Dermis blood vessel endothelial cell (primary cell): ENCODE results near the gene SLC26A9. TPM values are rescaled to one million over a fixed set of nuclear protein-coding genes. Genes with fewer than 3 reads are reported as not detected.

ENCODE experiments used
- DNase-seq: peaks from one replicate; pipeline ENCODE4 v3.0.0; 2010
- total RNA-seq: library from RNA; depleted of rRNA; stranded (reverse); fragments of >200 nt; gene quantifications from 2 replicates; pipeline ENCODE4 v1.2.3, GENCODE V29; 2014

SLC26A9 gene
- total RNA-seq, 1 donor from 2014 or later, result not detected

GRCh38 chr1:205945069-205945468, 1.8 kb upstream of the SLC26A9 start:
- DNase-seq, result no peak

GRCh38 chr1:205944525-205944924, 1.3 kb upstream of the SLC26A9 start:
- no peak for DNase-seq

DNA sequence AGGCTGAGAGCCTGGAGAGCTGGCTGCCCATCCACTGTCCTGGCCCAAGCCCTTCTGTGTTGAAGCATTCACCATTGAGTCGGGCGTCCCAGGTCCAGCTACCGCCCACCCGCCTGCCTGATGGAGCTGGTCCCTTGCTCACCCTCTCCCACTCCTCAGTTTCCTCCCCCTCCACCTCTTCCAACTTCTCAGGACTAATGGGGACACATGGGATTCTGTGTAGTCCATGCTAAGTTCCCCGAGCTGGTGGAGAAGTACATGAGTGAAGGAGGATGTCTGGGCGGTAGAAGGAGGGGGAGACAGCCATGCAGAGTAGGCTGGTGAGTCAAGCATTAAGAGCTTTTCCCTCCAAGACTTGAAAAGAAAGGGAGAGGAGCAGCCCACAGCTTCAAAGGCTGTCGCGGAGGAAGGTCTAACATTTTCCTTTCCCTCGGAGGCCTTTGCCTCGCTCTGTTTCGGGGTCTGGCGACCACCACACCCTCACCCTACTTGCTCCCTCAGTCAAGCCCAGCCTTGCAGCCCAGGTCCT, 561 bp downstream of the SLC26A9 start:
- no peak for DNase-seq

- no peak for DNase-seq
Measured at GRCh38 chr1:205940710-205941109, 2.5 kb downstream of the SLC26A9 start.

DNA sequence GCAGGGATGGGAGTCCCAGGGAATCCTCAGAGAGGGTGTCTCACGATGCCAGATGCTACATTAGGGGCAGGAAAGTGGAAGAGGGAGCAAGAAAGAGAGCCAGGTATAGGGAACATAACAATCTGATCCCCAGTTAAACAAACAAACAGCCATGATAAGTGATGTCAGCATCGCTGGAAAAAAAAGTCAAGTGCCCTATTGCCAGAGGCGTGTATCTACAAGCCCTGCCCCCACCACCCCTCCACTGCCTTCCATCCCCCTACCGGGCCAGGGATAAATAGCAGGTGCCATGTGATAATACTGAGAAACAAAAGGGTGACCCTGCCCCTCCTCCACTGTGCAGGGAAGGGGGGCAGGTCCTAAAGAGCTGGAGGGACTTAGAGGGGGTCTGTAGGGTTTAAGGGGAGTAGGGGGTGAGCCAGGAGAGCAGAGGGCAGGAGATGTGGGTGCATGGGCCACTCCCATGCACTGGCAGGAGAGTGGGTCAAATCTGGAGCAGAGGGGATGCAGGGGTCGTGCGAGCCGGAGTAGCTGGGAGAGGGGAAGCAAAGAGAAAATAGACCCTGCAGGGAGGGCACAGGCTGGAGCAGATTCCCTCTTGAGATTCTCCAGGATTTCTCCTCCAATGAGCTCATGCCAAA, 3.4 kb downstream of the SLC26A9 start:
- DNase-seq, result peak; percentile 29

DNA sequence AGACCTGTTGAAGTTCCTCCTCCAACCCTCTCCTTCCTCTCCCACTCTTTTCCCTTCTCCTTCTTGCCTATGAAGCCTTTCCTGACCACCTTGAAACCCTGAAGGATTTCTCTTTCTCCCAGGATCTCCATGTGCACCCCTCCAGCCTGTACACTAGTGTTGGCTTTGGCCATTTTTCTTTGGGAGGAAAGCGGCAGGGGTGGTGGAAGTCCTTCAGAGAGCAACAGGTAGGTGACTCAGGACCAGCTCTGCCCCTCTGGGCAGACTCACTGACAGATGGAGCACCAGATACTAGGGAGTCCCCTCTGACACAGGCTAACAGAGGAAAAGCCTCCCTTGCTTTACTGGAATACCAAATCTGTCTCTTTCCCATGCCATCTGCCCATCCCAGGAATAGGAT, 4.6 kb downstream of the SLC26A9 start:
- no peak for DNase-seq

DNA sequence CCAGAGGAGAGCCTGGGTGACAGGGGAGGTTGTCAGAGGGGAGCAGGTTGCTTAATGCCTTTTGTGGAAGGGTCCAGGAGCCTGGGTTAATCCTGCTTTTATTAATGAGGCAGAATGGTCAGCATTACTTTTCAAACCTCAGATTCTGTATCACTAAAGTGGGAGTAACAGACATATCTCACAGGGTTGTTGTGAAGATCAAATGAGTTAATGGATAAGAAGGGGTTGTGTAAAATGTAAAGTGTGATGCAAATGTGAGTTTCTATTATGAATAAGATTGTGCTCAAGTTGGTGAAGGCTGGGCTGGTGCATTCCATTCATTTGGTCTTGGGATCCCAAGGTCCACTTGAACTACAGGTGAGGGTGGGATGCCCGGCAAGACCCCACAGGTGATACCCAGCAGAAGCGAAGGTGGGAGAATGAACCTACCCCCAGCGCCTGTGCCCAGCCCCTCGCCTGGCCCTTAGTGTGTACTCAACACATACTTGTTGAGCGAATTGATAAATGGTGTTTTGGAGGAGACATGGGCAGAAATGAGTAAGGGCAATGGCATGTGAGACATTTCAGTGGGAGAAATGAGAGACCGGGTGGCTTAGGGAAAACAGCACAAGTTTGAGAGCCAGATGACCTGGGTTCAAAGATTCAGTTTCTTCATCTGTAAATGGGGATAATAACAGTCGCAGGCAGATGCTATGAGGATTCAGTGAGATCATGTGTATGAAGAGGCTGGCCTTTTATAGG, 6.2 kb downstream of the SLC26A9 start:
- DNase-seq, result peak; percentile 41

GRCh38 chr1:205936311-205936710, 6.9 kb downstream of the SLC26A9 start:
- DNase-seq, result no peak

DNA sequence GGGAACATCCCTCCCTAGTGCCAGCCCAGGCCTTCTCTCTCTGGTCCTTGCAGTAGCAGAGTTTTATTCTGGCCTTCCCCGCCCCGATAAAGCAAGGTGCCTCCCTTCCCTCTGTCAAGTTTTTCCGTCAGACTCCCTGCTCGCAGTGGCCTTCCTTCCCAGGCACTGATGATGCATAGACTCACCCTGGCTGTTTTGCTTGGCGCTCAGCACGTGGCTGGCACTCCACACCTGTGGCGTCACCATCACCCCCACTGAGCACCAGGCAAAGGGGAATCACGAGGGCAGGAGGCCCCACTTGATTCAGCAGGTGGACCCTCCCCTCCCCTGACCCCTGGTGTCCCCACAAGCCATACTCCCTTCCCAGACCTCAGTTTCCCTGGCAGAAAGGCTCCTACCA, 7.4 kb downstream of the SLC26A9 start:
- no peak for DNase-seq

GRCh38 chr1:205934788-205935187, 8.5 kb downstream of the SLC26A9 start:
- no peak for DNase-seq

DNA sequence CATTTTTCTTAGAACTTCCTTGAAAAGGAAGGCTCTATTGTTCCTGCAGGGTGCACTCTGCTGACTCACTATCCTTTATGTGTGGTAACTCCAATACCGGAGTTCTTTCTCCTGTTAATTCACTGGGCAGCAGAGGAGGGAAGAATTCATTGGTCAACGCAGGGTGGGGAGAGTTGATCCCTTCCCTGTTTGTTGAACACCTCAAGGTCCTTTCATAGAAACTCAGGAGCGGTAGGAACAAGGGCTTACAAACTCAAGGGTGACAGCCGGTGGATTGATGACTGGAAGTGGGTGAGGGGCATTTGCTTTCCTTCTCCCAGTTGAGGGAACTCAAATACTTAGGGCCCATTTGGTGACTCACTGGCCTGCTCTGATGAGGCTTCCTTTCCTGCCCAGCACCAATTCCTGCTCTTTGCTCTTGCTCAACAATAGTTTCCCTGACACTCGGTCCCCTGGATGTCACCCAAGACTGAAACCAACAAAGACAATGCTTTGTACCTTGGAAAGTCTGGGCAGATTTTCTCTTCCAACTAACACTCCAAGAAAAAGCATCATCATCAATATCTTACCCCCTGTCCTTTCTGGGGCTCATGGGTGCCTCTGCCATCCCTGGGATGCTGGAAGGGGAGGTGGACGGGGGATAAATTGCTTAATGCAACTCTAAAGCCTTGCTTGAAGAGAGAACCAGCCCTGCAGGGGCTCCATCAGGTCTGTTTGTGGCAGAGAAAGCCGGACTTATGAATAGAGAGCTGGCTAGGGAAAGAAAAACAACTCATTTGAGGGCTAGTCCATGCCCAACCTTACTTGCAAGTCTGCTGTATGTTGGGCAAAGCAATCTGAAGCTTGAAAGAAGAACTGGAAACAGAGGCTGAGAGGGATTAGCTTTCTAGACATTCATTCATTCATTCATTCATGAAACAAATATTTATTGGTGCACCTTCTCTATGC, 9.3 kb downstream of the SLC26A9 start:
- peak; percentile 89 for DNase-seq

GRCh38 chr1:205932776-205933175, 10.5 kb downstream of the SLC26A9 start:
- DNase-seq, result no peak

DNA sequence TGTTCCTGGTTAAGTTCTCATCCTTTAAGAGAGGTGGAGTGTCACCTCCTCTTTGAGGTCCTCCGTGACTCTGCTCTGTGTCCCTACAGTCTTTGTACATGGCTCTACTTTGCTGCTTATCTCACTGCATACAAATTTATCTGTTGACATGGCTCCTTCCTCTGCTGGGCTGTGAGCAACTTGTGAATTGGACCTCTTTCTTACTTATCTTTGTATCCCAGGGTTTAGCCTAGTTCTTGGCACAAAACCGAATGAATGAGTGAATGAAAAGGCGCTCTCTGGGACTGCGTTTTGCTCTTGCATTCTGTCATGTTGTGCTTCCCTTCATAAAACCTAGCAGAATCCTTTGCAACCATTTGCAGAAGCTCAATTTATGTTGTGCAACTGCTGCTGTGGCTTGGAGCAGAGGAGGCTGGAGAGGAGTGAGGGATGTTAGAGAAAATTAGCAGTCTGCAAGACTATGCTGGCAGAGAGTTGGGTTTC, 12.4 kb downstream of the SLC26A9 start:
- DNase-seq, result no peak

- no peak for DNase-seq
Measured at GRCh38 chr1:205930195-205930577, 13.1 kb downstream of the SLC26A9 start.

GRCh38 chr1:205929496-205930194, 13.6 kb downstream of the SLC26A9 start:
- no peak for DNase-seq

DNA sequence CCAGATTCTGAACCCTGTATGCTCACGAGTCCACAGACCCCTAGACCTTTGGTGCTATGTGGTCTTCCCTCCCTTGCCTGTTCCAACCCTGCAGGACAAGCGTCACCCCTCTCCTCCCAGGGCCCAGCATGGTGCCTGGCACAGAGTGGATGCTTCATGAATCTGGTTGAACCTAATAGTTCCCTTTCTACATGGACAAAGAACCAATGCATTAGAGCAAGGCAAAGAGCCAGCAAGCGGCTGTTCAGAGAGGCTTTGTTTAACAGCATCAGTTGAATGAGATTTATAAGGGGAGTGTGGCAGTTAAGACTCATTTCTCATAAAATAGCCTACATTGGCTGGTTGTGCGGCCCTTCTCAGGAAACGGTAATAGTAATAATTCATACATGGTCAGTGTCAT, 14.9 kb downstream of the SLC26A9 start:
- no peak for DNase-seq

GRCh38 chr1:205927676-205928075, 15.6 kb downstream of the SLC26A9 start:
- DNase-seq, result no peak

DNA sequence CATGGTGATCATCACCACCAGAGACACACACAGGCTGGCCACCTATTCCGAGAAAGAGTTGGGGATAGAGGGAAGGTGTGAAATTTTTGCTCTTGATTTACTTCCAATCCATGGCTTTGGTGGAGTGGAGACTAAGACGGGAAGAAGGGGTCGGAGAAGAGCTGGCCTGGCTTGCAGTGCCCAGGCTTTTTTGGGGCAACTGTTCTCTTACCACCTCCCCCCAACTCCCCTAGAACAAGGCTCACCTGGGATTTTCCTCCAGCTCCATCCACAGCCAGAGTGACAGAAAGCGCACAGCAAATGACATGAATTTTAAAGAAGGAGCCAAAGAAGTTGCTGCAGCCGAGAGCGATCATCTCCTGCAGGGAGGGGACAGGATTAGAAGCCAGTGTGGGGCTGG, 16.0 kb downstream of the SLC26A9 start:
- no peak for DNase-seq

DNA sequence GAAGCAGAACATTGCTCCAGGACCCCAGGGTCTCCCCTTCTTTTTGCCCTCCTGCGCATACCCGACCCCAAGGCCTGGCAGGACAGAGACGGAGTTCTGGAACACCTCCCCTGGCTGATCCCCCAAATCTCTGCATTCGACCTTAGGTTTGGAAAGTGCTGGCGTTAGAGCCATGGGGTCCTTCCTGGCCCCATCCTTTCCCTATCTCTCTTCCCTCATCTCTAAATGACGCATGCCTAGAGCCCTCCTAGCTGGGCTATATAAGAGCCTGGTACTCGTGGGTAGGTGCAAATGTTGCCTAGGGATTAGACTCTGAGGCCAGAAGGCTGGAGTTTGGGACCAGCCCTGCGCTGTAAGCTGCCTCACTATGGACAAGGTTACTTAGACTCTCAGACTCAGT, 16.6 kb downstream of the SLC26A9 start:
- no peak for DNase-seq

DNA sequence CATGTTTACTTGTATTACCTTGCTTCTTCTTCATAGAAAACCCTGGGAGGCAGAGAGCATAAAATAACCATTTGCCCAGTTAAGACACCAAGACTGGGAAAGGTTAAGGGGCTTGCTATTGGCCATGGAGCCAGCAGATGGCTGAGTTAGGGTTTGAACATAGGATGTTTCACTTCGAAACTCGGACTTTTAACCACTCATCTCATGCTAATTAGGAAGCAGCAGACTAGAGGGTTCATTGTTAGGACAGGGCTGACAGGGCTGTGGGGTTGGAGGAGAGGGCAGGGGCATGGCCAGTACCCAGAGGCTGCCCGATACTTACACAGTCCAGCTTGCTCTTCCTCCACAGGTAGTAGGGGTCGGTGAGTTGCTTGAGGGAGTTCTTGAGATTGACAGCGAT, 17.0 kb downstream of the SLC26A9 start:
- DNase-seq, result no peak

DNA sequence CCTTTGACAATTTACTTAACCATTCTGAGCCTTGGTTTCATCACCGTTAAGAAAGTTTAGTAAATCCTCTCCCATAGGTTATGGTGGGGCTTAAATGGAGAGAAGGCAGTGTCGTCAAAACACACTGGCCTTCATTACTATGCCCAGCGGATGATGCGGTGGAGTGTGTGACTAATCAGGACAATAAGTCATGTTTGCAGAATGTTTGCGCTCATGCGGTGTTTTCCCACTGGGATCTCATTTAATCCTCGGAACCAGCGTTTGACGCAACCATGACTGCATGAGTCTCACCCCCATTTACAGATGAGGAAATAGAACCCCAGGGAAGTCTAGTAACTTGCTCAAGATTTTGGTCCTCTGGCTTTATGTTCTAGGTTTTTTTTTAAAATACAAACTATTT, 17.5 kb downstream of the SLC26A9 start:
- peak; percentile 77 for DNase-seq

DNA sequence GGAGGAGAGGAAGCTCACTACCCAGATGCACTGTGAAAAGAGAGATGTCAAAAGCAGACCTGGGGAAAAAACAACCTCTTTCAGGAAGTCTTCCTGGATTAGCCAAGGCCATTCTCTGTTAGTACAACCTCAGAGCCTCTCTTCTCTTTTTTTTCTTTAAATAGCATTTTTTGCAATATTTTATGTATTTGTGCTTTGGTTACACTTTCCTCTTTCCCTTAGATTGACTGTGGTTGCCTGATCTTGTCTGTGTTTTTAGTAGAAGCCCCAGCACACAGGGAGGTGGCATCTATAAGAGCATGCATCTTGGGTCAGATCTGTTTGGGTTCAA, 18.8 kb downstream of the SLC26A9 start:
- no peak for DNase-seq
